ENCODE results near the gene ZNF618.

ZNF618 gene

DNA sequence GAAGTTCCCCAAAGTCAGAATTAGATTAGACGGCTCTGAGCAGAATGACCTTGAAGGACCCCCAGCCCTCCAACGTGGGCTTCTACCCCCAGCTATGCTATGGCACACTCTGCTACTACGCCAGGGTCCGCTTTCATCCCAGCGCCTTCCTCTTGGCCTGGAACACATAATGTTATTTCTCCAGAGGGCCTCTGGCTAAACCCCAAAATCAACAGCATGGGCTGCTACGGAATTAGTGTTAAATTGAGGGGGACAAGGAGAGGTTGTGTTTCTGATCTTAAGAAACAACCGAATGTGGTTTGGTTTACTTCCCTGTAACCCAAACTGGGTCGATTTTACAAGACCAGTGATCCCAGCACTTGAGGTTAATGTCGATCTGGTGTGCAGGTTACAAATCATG is 97.1 kb downstream of the ZNF618 start:
- POLR2A ChIA-PET: no interaction called here

DNA sequence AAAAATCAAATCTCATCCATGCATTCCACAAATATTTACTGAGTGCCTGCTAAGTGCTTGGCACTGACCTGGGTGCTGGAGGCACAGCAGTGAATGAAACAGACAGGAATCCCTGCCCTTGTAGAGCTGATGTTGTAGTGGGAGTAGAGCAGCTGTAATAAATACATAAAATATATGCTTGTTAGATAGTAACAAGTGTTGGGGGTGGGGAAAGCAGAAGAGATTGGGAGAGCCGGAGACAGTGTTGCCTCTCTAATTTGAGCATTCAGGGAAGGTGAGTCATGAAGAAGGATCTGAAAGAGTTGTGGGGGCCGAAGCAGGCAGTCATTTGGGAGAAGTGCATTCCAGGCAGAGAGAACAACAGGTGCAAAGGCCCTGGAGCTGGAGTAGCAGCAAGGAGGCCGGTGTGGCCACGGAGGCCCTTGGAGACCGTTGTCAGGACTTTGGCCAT is 97.9 kb downstream of the ZNF618 start:
- no peak overlapping the region for H3K4me3 ChIP-seq (ENCODE audit: control insufficient read depth in 1 of 7, extremely low read depth in 1 of 7, insufficient read depth in 4 of 7, low read depth in 2 of 7, low read length in 6 of 7)
- POLR2A ChIA-PET: no interaction called here
- H3K27ac ChIP-seq (ENCODE audit: insufficient read depth in 1 of 2, low read depth in 1 of 2, low read length in 2 of 2, poor library complexity in 1 of 2, severe bottlenecking in 2 of 2): no peak overlapping the region
- H3K27me3 ChIP-seq (replicated peaks in 2 of 5; ENCODE audit: control insufficient read depth in 4 of 5, insufficient read depth in 5 of 5, low read length in 4 of 5): no peaks in the 10 kb centered on the region
- H3K9me3 ChIP-seq (ENCODE audit: control extremely low read depth in 1 of 5, control insufficient read depth in 4 of 5, insufficient read depth in 2 of 5, low read depth in 1 of 5, low read length in 4 of 5): peaks cover 0 to 7% (median 4%) of the 10 kb centered on the region in 5 experiments
- DNase-seq: no peak
- CTCF ChIA-PET: interaction anchor here (1.4 kb wide), 1 partner anchor 12 kb away, joined by 3 read pairs; no protein-coding TSS in a partner anchor
- WGBS (ENCODE audit: insufficient coverage): 95% methylated on average over 5 of the region's 5 CpGs
- H3K4me1 ChIP-seq (ENCODE audit: control extremely low read depth in 1 of 4, control insufficient read depth in 4 of 4, insufficient read depth in 4 of 4, low read length in 3 of 4): no peaks in the 10 kb centered on the region
- H3K36me3 ChIP-seq (ENCODE audit: control insufficient read depth in 4 of 4, insufficient read depth in 4 of 4, low read length in 3 of 4): peaks cover 3 to 30% (median 10%) of the 10 kb centered on the region in 4 experiments

More for the DNA sequence above, 97.1 kb downstream of the ZNF618 start:
- no peaks in the 10 kb centered on the region for H3K27me3 ChIP-seq (replicated peaks in 2 of 5; ENCODE audit: control insufficient read depth in 4 of 5, insufficient read depth in 5 of 5, low read length in 4 of 5)
- H3K36me3 ChIP-seq (ENCODE audit: control insufficient read depth in 4 of 4, insufficient read depth in 4 of 4, low read length in 3 of 4): peaks cover 3 to 31% (median 10%) of the 10 kb centered on the region in 4 experiments
- H3K9me3 ChIP-seq (ENCODE audit: control extremely low read depth in 1 of 5, control insufficient read depth in 4 of 5, insufficient read depth in 2 of 5, low read depth in 1 of 5, low read length in 4 of 5): peaks cover 0 to 12% (median 4%) of the 10 kb centered on the region in 5 experiments
- CTCF ChIA-PET: interaction anchor here (0.6 to 1.3 kb wide), 2 partner anchors 12 to 21 kb away, joined by 3 read pairs; no protein-coding TSS in a partner anchor
- no peak overlapping the region for H3K27ac ChIP-seq (ENCODE audit: insufficient read depth in 1 of 2, low read depth in 1 of 2, low read length in 2 of 2, poor library complexity in 1 of 2, severe bottlenecking in 2 of 2)
- 96% methylated on average over 5 of the region's 9 CpGs for WGBS (ENCODE audit: insufficient coverage)
- H3K4me1 ChIP-seq (ENCODE audit: control extremely low read depth in 1 of 4, control insufficient read depth in 4 of 4, insufficient read depth in 4 of 4, low read length in 3 of 4): no peaks in the 10 kb centered on the region
- DNase-seq: no peak
- no peak overlapping the region for H3K4me3 ChIP-seq (ENCODE audit: control insufficient read depth in 1 of 7, extremely low read depth in 1 of 7, insufficient read depth in 4 of 7, low read depth in 2 of 7, low read length in 6 of 7)

DNA sequence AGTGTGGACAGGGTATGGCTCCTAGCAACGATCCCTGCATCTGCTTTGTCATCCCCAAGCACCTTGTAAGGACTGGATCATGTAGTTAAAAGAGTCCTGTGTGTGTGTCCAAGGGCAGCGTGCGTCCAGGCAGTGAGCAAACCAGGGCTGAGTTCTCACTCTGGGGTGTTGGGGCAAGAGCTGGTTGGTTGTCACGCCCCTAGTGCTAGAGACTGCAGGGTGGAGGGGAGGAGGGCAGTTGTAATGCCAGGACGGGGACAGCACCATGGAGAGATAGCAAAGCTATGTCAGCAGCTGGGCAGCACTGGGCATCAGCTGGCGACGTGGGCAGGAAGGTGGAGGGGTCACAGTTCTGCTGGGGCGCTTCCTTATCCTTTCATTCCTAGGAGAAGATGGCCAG is 100.8 kb downstream of the ZNF618 start:
- 99% methylated on average over 8 of the region's 8 CpGs for WGBS (ENCODE audit: insufficient coverage)
- ChIA-PET POLR2A (no interaction called here), CTCF (no interaction called here)
- Histone ChIP-seq H3K27me3 (replicated peaks in 2 of 5; ENCODE audit: control insufficient read depth in 4 of 5, insufficient read depth in 5 of 5, low read length in 4 of 5) (no peaks in the 10 kb centered on the region), H3K4me1 (ENCODE audit: control extremely low read depth in 1 of 4, control insufficient read depth in 4 of 4, insufficient read depth in 4 of 4, low read length in 3 of 4) (no peaks in the 10 kb centered on the region), H3K9me3 (ENCODE audit: control extremely low read depth in 1 of 5, control insufficient read depth in 4 of 5, insufficient read depth in 2 of 5, low read depth in 1 of 5, low read length in 4 of 5) (no peaks in the 10 kb centered on the region), H3K36me3 (ENCODE audit: control insufficient read depth in 4 of 4, insufficient read depth in 4 of 4, low read length in 3 of 4) (peaks cover 3 to 11% (median 5%) of the 10 kb centered on the region in 4 experiments), H3K27ac (ENCODE audit: insufficient read depth in 1 of 2, low read depth in 1 of 2, low read length in 2 of 2, poor library complexity in 1 of 2, severe bottlenecking in 2 of 2) (no peak overlapping the region), H3K4me3 (ENCODE audit: control insufficient read depth in 1 of 7, extremely low read depth in 1 of 7, insufficient read depth in 4 of 7, low read depth in 2 of 7, low read length in 6 of 7) (no peak overlapping the region)
- no peak for DNase-seq

DNA sequence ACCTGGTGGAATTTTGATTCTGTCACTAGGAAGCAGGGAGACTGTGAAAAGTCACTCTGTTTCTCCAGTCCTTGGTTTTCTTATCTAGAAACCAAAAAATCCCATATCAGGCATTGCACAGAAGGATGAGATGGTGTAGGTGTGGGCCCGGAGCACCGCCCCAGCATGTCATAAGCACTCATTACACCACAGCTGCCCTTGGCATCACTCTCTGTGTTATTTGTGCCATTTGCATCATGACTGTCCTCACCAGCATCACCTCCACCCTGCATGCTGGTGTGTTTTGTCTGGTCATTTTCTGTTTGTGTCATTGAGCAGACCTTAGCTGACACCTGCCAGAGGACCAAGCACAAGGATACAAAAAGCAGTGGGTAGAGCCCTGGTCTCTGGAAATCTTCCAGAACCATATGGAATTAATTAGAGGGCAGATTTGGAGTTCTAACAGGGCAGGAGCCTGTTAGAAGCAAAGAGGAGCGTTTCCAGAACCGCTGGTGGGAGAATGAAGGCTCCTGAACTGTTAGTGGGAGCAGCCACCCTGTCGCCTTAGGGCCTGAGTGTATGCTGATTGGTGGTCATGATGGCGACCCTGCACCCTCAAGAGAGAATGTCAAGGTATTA is 102.7 kb downstream of the ZNF618 start:
- Histone ChIP-seq H3K4me3 (ENCODE audit: control insufficient read depth in 1 of 7, extremely low read depth in 1 of 7, insufficient read depth in 4 of 7, low read depth in 2 of 7, low read length in 6 of 7) (no peak overlapping the region), H3K27ac (ENCODE audit: insufficient read depth in 1 of 2, low read depth in 1 of 2, low read length in 2 of 2, poor library complexity in 1 of 2, severe bottlenecking in 2 of 2) (no peak overlapping the region), H3K27me3 (replicated peaks in 2 of 5; ENCODE audit: control insufficient read depth in 4 of 5, insufficient read depth in 5 of 5, low read length in 4 of 5) (no peaks in the 10 kb centered on the region), H3K9me3 (ENCODE audit: control extremely low read depth in 1 of 5, control insufficient read depth in 4 of 5, insufficient read depth in 2 of 5, low read depth in 1 of 5, low read length in 4 of 5) (no peaks in the 10 kb centered on the region), H3K36me3 (ENCODE audit: control insufficient read depth in 4 of 4, insufficient read depth in 4 of 4, low read length in 3 of 4) (peaks cover 3 to 5% (median 3%) of the 10 kb centered on the region in 4 experiments), H3K4me1 (ENCODE audit: control extremely low read depth in 1 of 4, control insufficient read depth in 4 of 4, insufficient read depth in 4 of 4, low read length in 3 of 4) (no peaks in the 10 kb centered on the region)
- WGBS (ENCODE audit: insufficient coverage): 92% methylated on average over 4 of the region's 6 CpGs
- no peak for DNase-seq
- POLR2A ChIA-PET: no interaction called here
- CTCF ChIA-PET: no interaction called here

DNA sequence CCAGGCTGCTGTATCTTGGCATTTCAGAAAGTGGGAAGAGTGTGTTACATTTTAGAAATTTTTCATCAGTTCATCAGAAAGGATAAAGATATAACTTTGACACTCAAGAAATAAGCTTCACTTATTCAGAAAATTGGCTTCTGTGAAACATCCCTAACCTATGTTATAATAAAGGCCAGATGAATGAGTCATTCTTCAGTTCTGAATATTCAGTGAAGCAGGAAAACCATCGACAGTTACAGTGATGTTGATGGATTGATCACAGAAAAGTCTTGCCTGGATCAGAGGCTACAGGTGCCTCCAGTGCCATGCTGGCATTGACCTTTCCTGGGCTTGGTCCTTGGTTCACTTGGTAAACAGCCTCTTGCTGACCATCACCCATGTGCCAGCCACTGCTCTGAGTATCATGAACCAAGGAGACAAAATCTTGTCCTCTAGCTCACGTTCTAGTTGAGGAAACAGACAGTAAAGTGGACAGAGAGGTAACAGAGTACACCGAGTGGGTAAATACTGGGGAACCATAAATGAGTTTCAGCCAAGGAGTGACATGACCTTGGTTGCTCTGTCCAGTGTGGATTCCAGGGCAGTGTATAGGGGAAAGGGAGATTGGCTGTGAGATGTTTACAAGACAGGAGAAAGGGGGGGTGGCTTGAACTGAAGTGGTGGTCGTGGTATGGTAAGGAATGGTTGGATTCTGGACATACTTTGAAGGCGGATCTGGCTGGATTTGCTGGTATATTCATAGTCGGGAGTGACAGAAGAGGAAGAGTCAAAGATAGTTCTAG is 103.4 kb downstream of the ZNF618 start:
- DNase-seq: no peak
- CTCF ChIA-PET: interaction anchor here (0.6 kb wide), 1 partner anchor 655 kb away, joined by 5 read pairs; no protein-coding TSS in a partner anchor
- no peaks in the 10 kb centered on the region for H3K4me1 ChIP-seq (ENCODE audit: control extremely low read depth in 1 of 4, control insufficient read depth in 4 of 4, insufficient read depth in 4 of 4, low read length in 3 of 4)
- no peaks in the 10 kb centered on the region for H3K27me3 ChIP-seq (replicated peaks in 2 of 5; ENCODE audit: control insufficient read depth in 4 of 5, insufficient read depth in 5 of 5, low read length in 4 of 5)
- H3K27ac ChIP-seq (ENCODE audit: insufficient read depth in 1 of 2, low read depth in 1 of 2, low read length in 2 of 2, poor library complexity in 1 of 2, severe bottlenecking in 2 of 2): no peak overlapping the region
- H3K4me3 ChIP-seq (ENCODE audit: control insufficient read depth in 1 of 7, extremely low read depth in 1 of 7, insufficient read depth in 4 of 7, low read depth in 2 of 7, low read length in 6 of 7): no peak overlapping the region
- POLR2A ChIA-PET: no interaction called here
- H3K9me3 ChIP-seq (ENCODE audit: control extremely low read depth in 1 of 5, control insufficient read depth in 4 of 5, insufficient read depth in 2 of 5, low read depth in 1 of 5, low read length in 4 of 5): no peaks in the 10 kb centered on the region
- peaks cover 3 to 5% (median 3%) of the 10 kb centered on the region in 4 experiments for H3K36me3 ChIP-seq (ENCODE audit: control insufficient read depth in 4 of 4, insufficient read depth in 4 of 4, low read length in 3 of 4)
- 92% methylated on average over 6 of the region's 6 CpGs for WGBS (ENCODE audit: insufficient coverage)

DNA sequence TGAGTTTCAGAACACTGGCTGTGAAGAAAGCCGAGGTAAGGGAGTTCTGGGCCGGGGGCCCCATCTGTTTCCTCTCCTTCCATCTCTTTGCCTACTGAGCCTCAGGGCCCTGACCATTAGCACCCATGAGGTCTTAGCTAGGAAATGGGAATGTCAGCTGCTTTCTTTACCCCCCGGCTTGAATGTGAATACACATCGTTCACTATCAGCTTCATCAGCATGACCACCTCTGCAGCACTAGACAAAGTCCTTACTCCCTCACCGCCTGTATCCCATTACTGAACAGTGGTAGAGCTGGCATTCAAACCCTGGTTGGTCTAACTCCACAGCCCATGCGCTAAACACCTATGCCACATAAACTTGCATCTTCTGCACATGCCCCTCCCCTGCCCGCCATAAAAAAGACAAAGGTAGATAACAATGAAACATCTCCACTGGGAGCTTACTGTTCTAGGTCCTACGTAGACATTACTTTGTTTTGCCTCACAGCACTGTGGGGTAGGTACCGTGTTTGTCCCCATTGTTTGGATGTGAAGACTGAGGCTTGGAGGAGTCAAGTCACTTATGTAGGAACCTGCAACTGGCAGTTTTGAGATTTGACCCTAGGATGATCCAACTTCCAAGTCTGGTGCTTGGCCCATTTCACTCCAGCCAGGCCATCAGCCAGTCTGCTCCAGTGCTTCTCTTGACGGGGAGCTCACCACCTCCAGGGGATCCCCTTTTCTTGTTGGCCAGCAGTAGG is 108.7 kb downstream of the ZNF618 start:
- CTCF ChIA-PET: interaction anchor here (0.7 to 1.3 kb wide), 2 partner anchors 9 to 12 kb away, joined by 3 read pairs; no protein-coding TSS in a partner anchor
- WGBS (ENCODE audit: insufficient coverage): 88% methylated on average over 9 of the region's 10 CpGs

More for the DNA sequence above, 108.7 kb downstream of the ZNF618 start:
- Histone ChIP-seq H3K27me3 (replicated peaks in 2 of 5; ENCODE audit: control insufficient read depth in 4 of 5, insufficient read depth in 5 of 5, low read length in 4 of 5) (no peaks in the 10 kb centered on the region), H3K9me3 (ENCODE audit: control extremely low read depth in 1 of 5, control insufficient read depth in 4 of 5, insufficient read depth in 2 of 5, low read depth in 1 of 5, low read length in 4 of 5) (no peaks in the 10 kb centered on the region), H3K4me3 (ENCODE audit: control insufficient read depth in 1 of 7, extremely low read depth in 1 of 7, insufficient read depth in 4 of 7, low read depth in 2 of 7, low read length in 6 of 7) (no peak overlapping the region), H3K4me1 (ENCODE audit: control extremely low read depth in 1 of 4, control insufficient read depth in 4 of 4, insufficient read depth in 4 of 4, low read length in 3 of 4) (no peaks in the 10 kb centered on the region), H3K27ac (ENCODE audit: insufficient read depth in 1 of 2, low read depth in 1 of 2, low read length in 2 of 2, poor library complexity in 1 of 2, severe bottlenecking in 2 of 2) (no peak overlapping the region), H3K36me3 (ENCODE audit: control insufficient read depth in 4 of 4, insufficient read depth in 4 of 4, low read length in 3 of 4) (peaks cover 3 to 22% (median 15%) of the 10 kb centered on the region in 4 experiments)
- POLR2A ChIA-PET: no interaction called here
- DNase-seq: no peak
